EH (cell line): ENCODE measurements around the gene LDLRAD4.

Source experiments
- DNase-seq: peaks from one replicate; pipeline ENCODE4 v3.0.0-alpha.2; 2015; ENCODE audit warnings: low read depth

Gene LDLRAD4

GRCh38 chr18:13265911-13266217 is 47.3 kb downstream of the LDLRAD4 start:
- DNase-seq = no peak

GRCh38 chr18:13266218-13267100 is 47.9 kb downstream of the LDLRAD4 start:
- DNase-seq = no peak

- no peak for DNase-seq
Observed at GRCh38 chr18:13267431-13267873, 48.9 kb downstream of the LDLRAD4 start.

GRCh38 chr18:13268158-13269012 is 49.8 kb downstream of the LDLRAD4 start:
- peak; percentile 34 for DNase-seq

GRCh38 chr18:13269013-13269280 is 50.4 kb downstream of the LDLRAD4 start:
- no peak for DNase-seq

- DNase-seq = no peak
Observed at GRCh38 chr18:13269521-13270011, 51.0 kb downstream of the LDLRAD4 start.

GRCh38 chr18:13270279-13270855 is 51.8 kb downstream of the LDLRAD4 start:
- DNase-seq = no peak

GRCh38 chr18:13271302-13271911 is 52.8 kb downstream of the LDLRAD4 start:
- no peak for DNase-seq

GRCh38 chr18:13272416-13272815 is 53.9 kb downstream of the LDLRAD4 start:
- no peak for DNase-seq

GRCh38 chr18:13273800-13274199 is 55.2 kb downstream of the LDLRAD4 start:
- DNase-seq = no peak

- DNase-seq = no peak
Observed at GRCh38 chr18:13275075-13275474, 56.5 kb downstream of the LDLRAD4 start.

- DNase-seq = no peak
Observed at GRCh38 chr18:13276530-13277520, 58.3 kb downstream of the LDLRAD4 start.

- no peak for DNase-seq
Observed at GRCh38 chr18:13278062-13278630, 59.6 kb downstream of the LDLRAD4 start.

- no peak for DNase-seq
Observed at GRCh38 chr18:13279181-13280069, 60.9 kb downstream of the LDLRAD4 start.

GRCh38 chr18:13280070-13280795 is 61.7 kb downstream of the LDLRAD4 start:
- DNase-seq = no peak

GRCh38 chr18:13281406-13281805 is 62.8 kb downstream of the LDLRAD4 start:
- no peak for DNase-seq

- DNase-seq = no peak
Observed at GRCh38 chr18:13283746-13284145, 65.2 kb downstream of the LDLRAD4 start.

GRCh38 chr18:13284330-13285027 is 65.9 kb downstream of the LDLRAD4 start:
- no peak for DNase-seq
